Stimulated activated CD4-positive, alpha-beta T cell treated with anti-CD3 and anti-CD28 coated beads, Interleukin-1b, Interleukin-23, amount 100 ng/mL, for 1 hour (primary cell): Measurements from ENCODE around the gene CD34.

ENCODE experiments used
- DNase-seq, 2 donors: peaks; one replicate each; pipeline ENCODE4 v3.0.0-alpha.2; 2020; ENCODE audit warnings: low read depth in 2 of 2

The CD34 gene

GRCh38 chr1:207832796-207833195, 78.1 kb downstream of the CD34 start:
- DNase-seq: no peak

GRCh38 chr1:207831517-207832327, 79.2 kb downstream of the CD34 start:
- no peak for DNase-seq
